WERI-Rb-1 (cell line): ENCODE results near the gene HSD11B1L.
A peak's percentile ranks its signal among the peaks of the same experiment; 100 is the strongest.
"Not testable (repeated sequence)": the region's sequence is repeated elsewhere in the genome, so short reads cannot be mapped to it uniquely, and the experiment has no call there.

Experiments used
- DNase-seq: peaks from one replicate; pipeline ENCODE4 v3.0.0-alpha.2; 2020
- H3K27ac ChIP-seq: fragments of 250-450 bp; sonication (Bioruptor Pico); 2 replicates; pipeline ENCODE4 v1.5.1; 2020; ENCODE audit warnings: mild to moderate bottlenecking, moderate library complexity
- H3K27me3 ChIP-seq: fragments of 250-450 bp; sonication (Bioruptor Pico); 2 replicates; pipeline ENCODE4 v1.5.1; 2021; ENCODE audit warnings: mild to moderate bottlenecking, low read depth, moderate library complexity; ENCODE audit not compliant: insufficient read depth, severe bottlenecking
- H3K36me3 ChIP-seq: fragments of 250-450 bp; sonication (Bioruptor Pico); 2 replicates; pipeline ENCODE4 v1.5.1; 2020; ENCODE audit warnings: mild to moderate bottlenecking, moderate library complexity
- H3K4me3 ChIP-seq: 2 replicates; pipeline ENCODE4 v1.5.1; 2011; ENCODE audit warnings: low read depth, mild to moderate bottlenecking, control low read depth, low read length
- H3K9me3 ChIP-seq: fragments of 250-450 bp; sonication (Bioruptor Pico); 2 replicates; pipeline ENCODE4 v1.5.1; 2021; ENCODE audit warnings: mild to moderate bottlenecking, moderate library complexity; ENCODE audit not compliant: severe bottlenecking
- TF ChIP-seq, protein P1 (sequence below): IDR thresholded peaks from 2 replicates; pipeline ENCODE4 v1.5.1; 2011; ENCODE audit warnings: low read depth, mild to moderate bottlenecking, control low read depth, inconsistent platforms, low read length

HSD11B1L gene

DNA sequence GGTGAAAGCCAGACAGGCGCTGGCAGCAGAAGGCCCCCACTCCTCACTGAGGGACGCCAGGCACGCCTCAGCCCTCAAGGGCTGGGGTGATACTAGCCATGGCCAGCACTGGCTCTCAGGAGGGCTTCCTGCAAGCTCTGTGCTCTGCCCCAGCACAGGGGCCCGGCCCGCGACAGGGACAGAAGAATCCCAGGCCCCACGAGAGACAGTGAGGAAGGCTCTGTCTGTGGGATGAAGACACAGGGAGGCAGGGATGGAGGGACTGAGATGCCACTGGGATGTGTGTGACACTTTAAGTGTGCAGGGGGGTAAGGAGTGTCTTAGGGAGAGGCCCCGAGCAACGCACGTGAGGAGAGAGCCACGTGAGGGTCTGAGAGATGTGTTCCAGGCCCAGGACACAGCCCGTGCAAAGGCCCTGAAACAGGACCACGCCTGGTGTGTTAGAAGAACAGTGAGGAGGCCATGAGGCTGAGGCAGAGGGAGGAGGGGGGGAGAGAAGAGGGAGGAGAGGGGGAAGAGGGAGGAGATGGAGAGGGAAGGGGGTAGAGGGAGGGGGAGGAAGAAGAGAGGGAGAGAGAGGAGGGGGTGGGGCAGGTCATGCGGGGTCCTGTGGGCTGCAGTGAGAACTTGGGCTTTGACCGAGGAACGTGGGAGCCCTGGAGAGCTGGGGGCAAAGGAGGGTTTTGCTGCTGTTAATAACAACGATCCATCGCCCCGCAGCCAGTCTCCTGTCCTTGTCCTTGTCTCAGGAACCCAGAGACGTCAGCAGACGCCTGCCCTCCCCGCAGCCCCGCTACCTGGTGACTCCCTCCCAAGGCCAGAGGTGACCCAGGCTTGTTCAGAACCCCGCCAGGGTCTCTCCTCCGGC lies 16.4 kb downstream of the HSD11B1L start:
- Histone ChIP-seq H3K27me3 (no peaks in the 10 kb centered on the region), H3K9me3 (no peaks in the 10 kb centered on the region), H3K27ac (peak overlapping the region; percentile 22; the same call in 1 of the 2 replicates), H3K36me3 (peaks cover 80% of the 10 kb centered on the region), H3K4me3 (no peak overlapping the region)
- no peak for DNase-seq
- TF ChIP-seq, protein P1, sequence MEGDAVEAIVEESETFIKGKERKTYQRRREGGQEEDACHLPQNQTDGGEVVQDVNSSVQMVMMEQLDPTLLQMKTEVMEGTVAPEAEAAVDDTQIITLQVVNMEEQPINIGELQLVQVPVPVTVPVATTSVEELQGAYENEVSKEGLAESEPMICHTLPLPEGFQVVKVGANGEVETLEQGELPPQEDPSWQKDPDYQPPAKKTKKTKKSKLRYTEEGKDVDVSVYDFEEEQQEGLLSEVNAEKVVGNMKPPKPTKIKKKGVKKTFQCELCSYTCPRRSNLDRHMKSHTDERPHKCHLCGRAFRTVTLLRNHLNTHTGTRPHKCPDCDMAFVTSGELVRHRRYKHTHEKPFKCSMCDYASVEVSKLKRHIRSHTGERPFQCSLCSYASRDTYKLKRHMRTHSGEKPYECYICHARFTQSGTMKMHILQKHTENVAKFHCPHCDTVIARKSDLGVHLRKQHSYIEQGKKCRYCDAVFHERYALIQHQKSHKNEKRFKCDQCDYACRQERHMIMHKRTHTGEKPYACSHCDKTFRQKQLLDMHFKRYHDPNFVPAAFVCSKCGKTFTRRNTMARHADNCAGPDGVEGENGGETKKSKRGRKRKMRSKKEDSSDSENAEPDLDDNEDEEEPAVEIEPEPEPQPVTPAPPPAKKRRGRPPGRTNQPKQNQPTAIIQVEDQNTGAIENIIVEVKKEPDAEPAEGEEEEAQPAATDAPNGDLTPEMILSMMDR = no peak

DNA sequence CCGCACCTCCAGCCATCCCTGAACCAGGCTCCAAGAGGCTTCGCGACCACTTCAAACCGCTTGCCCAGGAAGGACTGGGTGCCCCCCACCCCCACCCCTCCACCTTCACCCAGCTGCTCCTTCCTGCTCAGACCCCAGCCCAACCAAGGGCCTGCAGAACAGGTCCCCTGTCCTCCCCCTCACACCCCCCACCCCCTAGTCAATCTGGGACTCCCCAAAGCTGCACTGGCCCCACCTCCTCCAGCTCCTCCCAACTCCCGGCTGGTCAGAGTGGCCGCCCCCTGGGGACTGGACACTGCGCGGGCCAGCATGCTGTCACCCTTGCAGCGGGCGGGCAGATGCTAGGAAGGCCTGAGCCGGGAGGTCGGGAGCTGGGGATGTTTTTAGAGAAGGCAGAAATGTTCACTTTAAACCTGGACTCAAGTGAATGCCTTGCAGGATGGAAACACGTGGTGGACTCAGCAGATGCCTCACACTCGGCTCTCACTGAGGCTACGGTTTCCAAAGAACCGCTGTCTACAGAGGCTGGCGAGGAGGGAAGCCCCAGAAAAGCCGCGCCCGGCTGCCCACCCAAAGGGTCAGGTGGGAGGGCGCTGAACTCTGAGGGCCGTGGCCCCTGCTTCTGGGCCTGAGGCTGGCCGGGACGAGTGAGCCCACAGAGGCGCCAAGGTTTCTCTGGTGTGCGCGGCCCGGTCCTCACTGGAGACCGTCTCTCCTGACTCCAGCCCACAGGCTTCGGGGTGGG lies 17.2 kb downstream of the HSD11B1L start:
- no peak overlapping the region for H3K4me3 ChIP-seq
- peaks cover 72% of the 10 kb centered on the region for H3K36me3 ChIP-seq
- H3K9me3 ChIP-seq = no peaks in the 10 kb centered on the region
- DNase-seq = no peak
- no peak overlapping the region for H3K27ac ChIP-seq
- TF ChIP-seq, protein P1 = no peak
- no peaks in the 10 kb centered on the region for H3K27me3 ChIP-seq

DNA sequence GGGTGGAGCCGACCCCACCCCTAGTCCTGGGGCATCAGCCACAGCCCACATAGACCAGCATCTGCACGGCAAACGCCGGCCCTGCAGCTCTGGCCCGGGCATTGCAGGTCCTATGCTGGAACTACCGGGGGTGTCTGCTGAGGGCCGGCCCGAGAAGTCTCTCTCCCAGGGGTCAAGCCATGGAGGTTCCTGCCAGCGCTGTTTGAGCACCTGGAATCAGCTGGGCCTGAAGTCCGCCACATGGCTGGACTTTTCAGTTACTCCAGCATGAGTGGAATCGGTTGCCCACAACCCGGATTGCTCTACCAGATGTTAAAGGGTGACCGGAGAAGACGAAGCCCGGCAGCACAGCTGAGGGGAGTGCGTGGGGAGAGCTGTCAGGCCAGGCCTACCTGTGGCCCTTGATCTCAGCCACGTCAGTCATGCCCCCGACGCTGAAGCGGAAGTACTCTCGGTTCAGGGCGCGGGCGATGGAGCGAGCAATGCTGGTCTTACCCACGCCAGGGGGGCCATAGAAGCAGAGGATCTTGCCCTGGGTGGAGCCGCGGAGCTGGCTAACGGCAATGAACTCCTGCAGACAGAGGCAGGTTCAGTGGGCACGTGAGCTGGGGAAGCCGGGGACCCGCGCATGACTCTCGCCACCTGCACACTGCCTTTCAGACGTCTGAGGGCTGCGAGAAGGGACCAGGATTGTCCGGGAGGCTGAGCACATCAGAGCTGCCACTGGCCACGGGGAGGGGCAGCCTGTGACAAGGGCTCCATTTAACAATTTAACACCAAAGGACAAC lies 18.0 kb downstream of the HSD11B1L start:
- TF ChIP-seq, protein P1 = no peak
- Histone ChIP-seq H3K4me3 (no peak overlapping the region), H3K27me3 (no peaks in the 10 kb centered on the region), H3K27ac (no peak overlapping the region), H3K9me3 (no peaks in the 10 kb centered on the region), H3K36me3 (peaks cover 72% of the 10 kb centered on the region)
- DNase-seq = no peak

DNA sequence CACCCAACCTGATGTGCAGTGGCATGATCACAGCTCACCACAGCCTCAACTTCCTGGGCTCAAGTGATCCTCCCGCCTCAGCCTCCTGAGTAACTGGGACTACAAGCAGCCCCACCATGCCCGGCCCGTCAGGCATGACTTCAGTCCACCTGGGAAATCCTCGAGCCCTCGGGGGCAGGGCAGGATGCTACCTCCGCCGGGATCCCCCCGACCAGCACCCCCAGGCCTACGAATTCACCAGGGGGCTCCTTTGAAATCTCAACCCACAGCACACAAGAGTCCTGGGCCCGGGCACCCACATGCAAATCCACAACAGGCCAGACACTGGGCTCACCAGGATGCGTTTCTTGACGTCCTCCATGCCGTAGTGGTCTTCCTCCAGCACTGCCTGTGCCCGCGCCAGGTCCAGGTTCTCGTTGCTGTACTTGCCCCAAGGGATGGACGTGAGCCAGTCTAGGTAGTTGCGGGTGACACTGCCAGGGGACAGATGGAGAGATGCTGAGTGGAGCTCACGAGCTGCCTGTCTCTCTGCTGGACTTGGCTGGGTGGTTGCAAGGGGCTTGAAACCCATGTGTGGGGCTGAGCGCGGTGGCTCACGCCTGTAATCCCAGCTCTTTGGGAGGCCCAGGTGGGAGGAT lies 19.7 kb downstream of the HSD11B1L start:
- Histone ChIP-seq H3K36me3 (peaks cover 72% of the 10 kb centered on the region), H3K27ac (no peak overlapping the region), H3K27me3 (no peaks in the 10 kb centered on the region), H3K9me3 (no peaks in the 10 kb centered on the region), H3K4me3 (no peak overlapping the region)
- TF ChIP-seq, protein P1 = no peak
- DNase-seq = no peak

DNA sequence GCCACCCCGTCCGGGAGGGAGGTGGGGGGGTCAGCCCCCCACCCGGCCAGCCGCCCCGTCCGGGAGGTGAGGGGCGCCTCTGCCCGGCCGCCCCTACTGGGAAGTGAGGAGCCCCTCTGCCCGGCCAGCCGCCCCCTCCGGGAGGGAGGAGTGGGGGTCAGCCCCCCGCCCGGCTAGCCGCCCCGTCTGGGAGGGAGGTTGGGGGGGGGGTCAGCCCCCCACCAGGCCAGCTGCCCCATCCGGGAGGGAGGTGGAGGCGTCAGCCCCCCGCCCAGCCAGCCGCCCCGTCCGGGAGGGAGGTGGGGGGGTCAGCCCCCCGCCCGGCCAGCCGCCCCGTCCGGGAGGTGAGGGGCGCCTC lies 21.2 kb downstream of the HSD11B1L start:
- H3K36me3 ChIP-seq = peaks cover 72% of the 10 kb centered on the region
- not testable (repeated sequence) for H3K4me3 ChIP-seq, H3K27ac ChIP-seq, H3K9me3 ChIP-seq, H3K27me3 ChIP-seq, DNase-seq
